CD14-positive monocyte (primary cell): ENCODE measurements around the gene SMIM24. TPM values are rescaled to one million over a fixed set of nuclear protein-coding genes. Genes with fewer than 3 reads are reported as not detected.

Experiments used
- DNase-seq, 3 donors: peaks; one replicate each; pipeline ENCODE4 v3.0.0-alpha.2; 2011 to 2022
- H2AFZ ChIP-seq: 2 replicates; pipeline ENCODE4 v1.6.0; 2012; ENCODE audit warnings: mild to moderate bottlenecking, low read depth, low read length, inconsistent platforms; ENCODE audit not compliant: insufficient read depth, poor library complexity, severe bottlenecking
- H3K27ac ChIP-seq, 2 donors: 1 replicate in 1 of 2; 2 replicates in 1 of 2; pipeline ENCODE4 v1.5.1; 2012 to 2013; ENCODE audit warnings: low read length in 2 of 2, control low read depth in 1 of 2, inconsistent platforms in 1 of 2, low read depth in 1 of 2, mild to moderate bottlenecking in 1 of 2
- H3K27me3 ChIP-seq, 2 donors: one replicate each; pipeline versions ENCODE4 v1.6.0 to v1.6.1; 2011 to 2013; ENCODE audit warnings: low read length in 2 of 2; ENCODE audit not compliant: control insufficient read depth in 2 of 2, insufficient read depth in 2 of 2
- H3K36me3 ChIP-seq, 2 donors: replicated peaks in 1 of 2; 1 replicate in 1 of 2; 2 replicates in 1 of 2; pipeline versions ENCODE4 v1.5.1 to v1.6.1; 2012 to 2013; ENCODE audit warnings: low read length in 2 of 2, control low read depth in 1 of 2, inconsistent platforms in 1 of 2, mild to moderate bottlenecking in 1 of 2; ENCODE audit not compliant: insufficient read depth in 2 of 2, control insufficient read depth in 1 of 2
- H3K4me1 ChIP-seq, 2 donors: 1 replicate in 1 of 2; 2 replicates in 1 of 2; pipeline versions ENCODE4 v1.5.1 to v1.6.1; 2012 to 2013; ENCODE audit warnings: low read length in 2 of 2, control low read depth in 1 of 2, inconsistent platforms in 1 of 2, mild to moderate bottlenecking in 1 of 2, moderate library complexity in 1 of 2; ENCODE audit not compliant: insufficient read depth in 2 of 2, control insufficient read depth in 1 of 2
- H3K4me2 ChIP-seq: replicated peaks from 2 replicates; pipeline ENCODE3; 2012; ENCODE audit warnings: low read length, moderate library complexity, mild to moderate bottlenecking; ENCODE audit not compliant: poor library complexity, severe bottlenecking; ENCODE audit errors: extremely low read depth
- H3K4me3 ChIP-seq, 3 experiments: fragments of 200-600 bp in 1 of 3; sonication (generic) in 1 of 3; replicated peaks in 1 of 3; 1 replicate in 2 of 3; 2 replicates in 1 of 3; pipeline ENCODE4 v1.5.1; 2011 to 2013; ENCODE audit warnings: low read length in 3 of 3, mild to moderate bottlenecking in 3 of 3, control low read depth in 2 of 3, low read depth in 2 of 3, inconsistent platforms in 1 of 3, moderate library complexity in 1 of 3
- H3K79me2 ChIP-seq: 2 replicates; pipeline ENCODE4 v1.6.0; 2012; ENCODE audit warnings: mild to moderate bottlenecking, control low read depth, inconsistent platforms, low read length, moderate library complexity; ENCODE audit not compliant: insufficient read depth
- H3K9ac ChIP-seq: 2 replicates; pipeline ENCODE4 v1.6.0; 2017; ENCODE audit warnings: low read length, mild to moderate bottlenecking; ENCODE audit not compliant: insufficient read depth, poor library complexity, severe bottlenecking
- H3K9me3 ChIP-seq, 2 donors: replicated peaks in 1 of 2; 1 replicate in 1 of 2; 2 replicates in 1 of 2; pipeline versions ENCODE4 v1.5.1 to v1.6.1; 2012 to 2013; ENCODE audit warnings: low read length in 2 of 2, control low read depth in 1 of 2; ENCODE audit not compliant: control insufficient read depth in 1 of 2, insufficient read depth in 1 of 2
- H4K20me1 ChIP-seq: 2 replicates; pipeline ENCODE4 v1.6.0; 2012; ENCODE audit warnings: mild to moderate bottlenecking, low read length, control low read depth, moderate library complexity; ENCODE audit not compliant: insufficient read depth
- H3K27ac Mint-ChIP-seq, 7 donors: one replicate each; pipeline ENCODE4 v1.8.0; 2020; ENCODE audit warnings: mild to moderate bottlenecking in 7 of 7, mixed read lengths in 7 of 7, moderate library complexity in 6 of 7, inconsistent platforms in 2 of 7
- H3K27me3 Mint-ChIP-seq, 3 donors: one replicate each; pipeline ENCODE4 v1.8.0; 2021 to 2022; ENCODE audit warnings: low read depth in 3 of 3, mild to moderate bottlenecking in 3 of 3, mixed read lengths in 3 of 3, moderate library complexity in 3 of 3, inconsistent platforms in 1 of 3
- H3K36me3 Mint-ChIP-seq, 2 donors: one replicate each; pipeline ENCODE4 v1.8.0; 2020; ENCODE audit warnings: mixed read lengths in 2 of 2, inconsistent platforms in 1 of 2, mild to moderate bottlenecking in 1 of 2
- H3K4me1 Mint-ChIP-seq: one replicate; pipeline ENCODE4 v1.8.0; 2020; ENCODE audit warnings: mild to moderate bottlenecking, mixed read lengths
- H3K4me3 Mint-ChIP-seq, 2 donors: one replicate each; pipeline ENCODE4 v1.8.0; 2020; ENCODE audit warnings: mild to moderate bottlenecking in 2 of 2, mixed read lengths in 2 of 2, moderate library complexity in 1 of 2
- H3K9me3 Mint-ChIP-seq, 7 donors: one replicate each; pipeline ENCODE4 v1.8.0; 2020 to 2022; ENCODE audit warnings: mixed read lengths in 7 of 7, mild to moderate bottlenecking in 6 of 7, moderate library complexity in 6 of 7, inconsistent platforms in 2 of 7
- CTCF ChIP-seq: fragments of 200-600 bp; IDR thresholded peaks from one replicate; pipeline ENCODE4 v1.8.0; 2022; ENCODE audit warnings: antibody characterized with exemption, mild to moderate bottlenecking
- WGBS: methylation state at CpG from one replicate; pipeline ENCODE4 v1.1.5; 2013; ENCODE audit warnings: missing lambda C conversion rate; ENCODE audit not compliant: insufficient coverage; 5-methylcytosine and 5-hydroxymethylcytosine counted together
- intact Hi-C, 2 donors: fragments of 100-400 bp; cut with micrococcal nuclease; formaldehyde crosslinking; loops; one replicate each; pipeline versions ENCODE4 v1.15.0 to v1.15.1; 2023
- polyA plus RNA-seq, 3 donors: library from polyadenylated mRNA; depleted of rRNA in 1 of 3; unstranded in 2 of 3; stranded (reverse) in 1 of 3; fragments of 300-500 nt in 2 of 3; fragments of >200 nt in 1 of 3; fragmentation: Illumina TruSeq in 2 of 3; gene quantifications; 1 replicate in 2 of 3; 2 replicates in 1 of 3; pipeline ENCODE4 v1.2.3, GENCODE V29; 2012 to 2021

Gene SMIM24
- polyA plus RNA-seq, 3 donors = 0.30 TPM; not detected in 2

DNA sequence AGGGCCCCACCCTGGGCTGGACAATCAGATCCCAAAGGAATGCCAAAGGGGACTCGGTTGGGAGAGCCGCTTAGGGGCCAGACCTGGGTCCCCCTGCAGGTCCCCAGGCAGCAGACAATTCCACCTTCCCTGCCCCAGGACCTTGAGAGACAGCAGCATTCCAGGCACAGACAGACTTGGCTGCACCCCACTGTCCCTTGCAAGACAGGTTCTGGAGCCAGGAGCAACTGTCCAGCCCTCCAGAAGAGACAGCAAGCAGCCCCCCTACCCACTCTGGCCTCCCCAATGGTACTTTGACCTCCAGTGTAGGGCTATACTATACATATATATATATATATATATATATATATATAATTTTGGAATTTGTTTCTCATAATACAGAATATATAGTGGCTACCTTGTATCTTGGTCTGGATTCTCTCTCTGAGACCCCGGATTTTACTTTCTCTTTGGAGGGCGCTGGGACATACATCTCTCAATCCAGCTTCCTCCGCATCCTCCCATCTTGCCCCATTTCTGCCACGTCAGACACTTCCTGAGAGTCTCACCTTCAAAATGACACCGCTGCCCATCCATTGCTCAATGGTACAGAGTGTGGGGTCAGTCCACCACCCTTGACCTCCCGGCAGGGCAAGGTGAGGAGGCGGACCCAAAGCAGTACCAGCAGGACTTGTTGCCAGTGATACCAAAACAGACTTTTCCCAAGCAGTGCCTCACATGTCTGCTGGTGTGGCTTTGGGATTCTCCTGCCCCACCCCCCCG lies 12.7 kb downstream of the SMIM24 start:
- Mint-ChIP-seq H3K36me3 (peaks cover 8 to 10% of the 10 kb centered on the region in 2 donors), H3K27me3 (peaks cover 0 to 6% (median 4%) of the 10 kb centered on the region in 3 donors), H3K4me3 (no peak overlapping the region), H3K4me1 (no peaks in the 10 kb centered on the region), H3K9me3 (peaks cover 0 to 2% (median 0%) of the 10 kb centered on the region in 7 donors), H3K27ac (no peak overlapping the region)
- Histone ChIP-seq H3K79me2 (no peaks in the 10 kb centered on the region), H3K27ac (no peak overlapping the region), H4K20me1 (peaks cover 28% of the 10 kb centered on the region), H2AFZ (no peak overlapping the region), H3K4me3 (no peak overlapping the region), H3K4me2 (no peak overlapping the region), H3K9me3 (no peaks in the 10 kb centered on the region), H3K27me3 (no peaks in the 10 kb centered on the region), H3K36me3 (peaks cover 4 to 10% of the 10 kb centered on the region in 2 donors), H3K9ac (no peak overlapping the region), H3K4me1 (no peaks in the 10 kb centered on the region)
- intact Hi-C loops = no loop called here
- no peak for TF ChIP-seq CTCF
- no peak for DNase-seq
- 91% methylated on average over 7 of the region's 10 CpGs for WGBS

- peaks cover 31% of the 10 kb centered on the region for H4K20me1 ChIP-seq
- WGBS = 100% methylated on average over 8 of the region's 9 CpGs
- no peak overlapping the region for H3K4me3 Mint-ChIP-seq
These were observed 13.7 kb downstream of the SMIM24 start for GRCh38 chr19:3466635-3467034.

More at GRCh38 chr19:3466635-3467034, 13.7 kb downstream of the SMIM24 start:
- Histone ChIP-seq H3K4me2 (no peak overlapping the region), H3K9ac (no peak overlapping the region), H3K27ac (no peak overlapping the region), H3K36me3 (peaks cover 8 to 13% of the 10 kb centered on the region in 2 donors), H2AFZ (no peak overlapping the region), H3K79me2 (no peaks in the 10 kb centered on the region), H3K27me3 (no peaks in the 10 kb centered on the region), H3K9me3 (no peaks in the 10 kb centered on the region), H3K4me1 (no peaks in the 10 kb centered on the region), H3K4me3 (no peak overlapping the region)
- H3K4me1 Mint-ChIP-seq = no peaks in the 10 kb centered on the region
- no peak for DNase-seq
- intact Hi-C loops = no loop called here
- H3K27me3 Mint-ChIP-seq = peaks cover 0 to 6% (median 4%) of the 10 kb centered on the region in 3 donors
- H3K27ac Mint-ChIP-seq = no peak overlapping the region
- H3K9me3 Mint-ChIP-seq = peaks cover 0 to 2% (median 0%) of the 10 kb centered on the region in 7 donors
- no peak for TF ChIP-seq CTCF
- peaks cover 12 to 14% of the 10 kb centered on the region in 2 donors for H3K36me3 Mint-ChIP-seq
